Measurements from ENCODE around the gene CRLF1. TPM values are rescaled to one million over a fixed set of nuclear protein-coding genes. Genes with fewer than 3 reads are reported as not detected.
A peak's percentile ranks its signal among the peaks of the same experiment; 100 is the strongest.

The CRLF1 gene
- polyA plus RNA-seq, 2 of the 4 experiments (the other 2 are of a cell fraction), result 0.37 to 2.5 TPM

DNA sequence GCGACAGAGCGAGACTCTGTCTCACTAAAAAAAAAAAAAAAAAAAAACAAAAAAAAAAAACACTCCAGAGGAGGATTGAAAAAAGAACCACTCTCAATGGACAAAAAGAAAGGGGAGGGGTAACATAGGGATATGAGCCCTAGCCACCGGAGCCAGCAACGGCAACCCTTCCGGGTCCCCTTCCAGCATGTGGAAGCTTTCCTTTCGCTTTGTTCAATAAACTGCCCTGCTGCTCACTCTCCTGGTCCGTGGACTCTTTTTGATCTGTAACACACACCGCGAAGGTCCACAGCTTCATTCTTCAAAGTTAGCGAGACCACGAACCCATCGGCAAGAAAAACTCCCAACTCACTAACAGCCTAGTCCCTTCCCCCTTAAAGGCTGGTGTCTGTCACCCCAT lies 19.0 kb downstream of the CRLF1 start (continued):
- TF ChIP-seq, protein P1, sequence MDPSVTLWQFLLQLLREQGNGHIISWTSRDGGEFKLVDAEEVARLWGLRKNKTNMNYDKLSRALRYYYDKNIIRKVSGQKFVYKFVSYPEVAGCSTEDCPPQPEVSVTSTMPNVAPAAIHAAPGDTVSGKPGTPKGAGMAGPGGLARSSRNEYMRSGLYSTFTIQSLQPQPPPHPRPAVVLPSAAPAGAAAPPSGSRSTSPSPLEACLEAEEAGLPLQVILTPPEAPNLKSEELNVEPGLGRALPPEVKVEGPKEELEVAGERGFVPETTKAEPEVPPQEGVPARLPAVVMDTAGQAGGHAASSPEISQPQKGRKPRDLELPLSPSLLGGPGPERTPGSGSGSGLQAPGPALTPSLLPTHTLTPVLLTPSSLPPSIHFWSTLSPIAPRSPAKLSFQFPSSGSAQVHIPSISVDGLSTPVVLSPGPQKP (IDR thresholded peaks at IDR 0.05; ENCODE audit: low read depth, low read length), result no peak
- TF ChIP-seq RNF2 (IDR thresholded peaks at IDR 0.05; ENCODE audit: borderline replicate concordance, low read depth) (no peak), RCOR1 (IDR thresholded peaks at IDR 0.05; ENCODE audit: low read depth, low read length) (no peak)

DNA sequence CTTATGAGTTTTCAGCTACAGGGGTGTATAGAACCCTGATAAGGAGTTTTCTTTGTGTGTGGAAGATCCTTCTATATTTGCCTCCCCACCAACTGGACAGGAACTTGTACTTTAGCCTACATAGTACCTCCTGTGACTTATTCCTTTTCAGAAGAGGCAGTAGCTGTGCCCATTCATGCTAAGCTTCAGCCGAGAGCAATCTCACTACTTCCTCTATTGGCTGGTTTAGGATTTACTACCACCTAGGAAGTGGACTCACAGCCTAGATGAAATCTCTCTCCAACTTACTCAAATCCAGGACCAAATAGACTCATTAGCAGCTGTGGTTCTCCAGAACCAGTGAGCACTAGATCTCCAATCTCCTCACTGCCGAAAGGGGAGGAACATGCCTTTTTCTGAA lies 20.3 kb downstream of the CRLF1 start:
- WGBS (ENCODE audit: missing lambda C conversion rate), result 56% methylated on average over 2 of the region's 2 CpGs
- no peak for TF ChIP-seq POLR2AphosphoS2 (conservative IDR thresholded peaks at IDR 0.05; ENCODE audit: low read length)
- no peak for TF ChIP-seq JUNB (IDR thresholded peaks at IDR 0.05)
- no peak for TF ChIP-seq CEBPB (IDR thresholded peaks at IDR 0.05)
- TF ChIP-seq BHLHE40 (IDR thresholded peaks at IDR 0.05; ENCODE audit: low read depth, low read length), result no peak
- no peak for TF ChIP-seq PHF8 (IDR thresholded peaks at IDR 0.05; ENCODE audit: borderline replicate concordance, low read depth)
- no peak for TF ChIP-seq FOSL2 (IDR thresholded peaks at IDR 0.05)
- TF ChIP-seq FOSL2 (CRISPR knock-in tag; IDR thresholded peaks at IDR 0.05), result no peak
- no peak for TF ChIP-seq CBX2 (IDR thresholded peaks at IDR 0.05; ENCODE audit: borderline replicate concordance, low read depth)
- no peak for TF ChIP-seq ZFP36 (IDR thresholded peaks at IDR 0.05; ENCODE audit: borderline replicate concordance, partially characterized antibody)
- TF ChIP-seq, protein P1 (IDR thresholded peaks at IDR 0.05; ENCODE audit: low read depth, low read length), result no peak
- TF ChIP-seq MAFK (IDR thresholded peaks at IDR 0.05; ENCODE audit: partially characterized antibody), result no peak
- TF ChIP-seq ZSCAN20 (CRISPR knock-in tag; IDR thresholded peaks at IDR 0.05), result no peak
- no peak for TF ChIP-seq CHD2 (IDR thresholded peaks at IDR 0.05; ENCODE audit: low read length, partially characterized antibody)
- no peak for TF ChIP-seq KDM1A (IDR thresholded peaks at IDR 0.05; ENCODE audit: low read depth)
- H3K9me3 ChIP-seq, result no peaks in the 10 kb centered on the region
- CTCF ChIA-PET, result interaction anchor here (1.1 to 3.6 kb wide), 5 partner anchors 9 to 261 kb away, joined by 3 to 22 read pairs (median 4); no protein-coding TSS in a partner anchor
- ATAC-seq, result no peak
- DNase-seq (ENCODE audit: low read depth in 1 of 2, low spot score in 1 of 2), result no peak
- POLR2A ChIA-PET, result no interaction called here
- no peak for FAIRE-seq
- no peak overlapping the region for H3K4me2 ChIP-seq
- no peak overlapping the region for H3K4me3 ChIP-seq
- H3K27ac ChIP-seq, result no peak overlapping the region
- peaks cover 8% of the 10 kb centered on the region; the same call in 1 of the 3 replicates for H3K4me1 ChIP-seq

DNA sequence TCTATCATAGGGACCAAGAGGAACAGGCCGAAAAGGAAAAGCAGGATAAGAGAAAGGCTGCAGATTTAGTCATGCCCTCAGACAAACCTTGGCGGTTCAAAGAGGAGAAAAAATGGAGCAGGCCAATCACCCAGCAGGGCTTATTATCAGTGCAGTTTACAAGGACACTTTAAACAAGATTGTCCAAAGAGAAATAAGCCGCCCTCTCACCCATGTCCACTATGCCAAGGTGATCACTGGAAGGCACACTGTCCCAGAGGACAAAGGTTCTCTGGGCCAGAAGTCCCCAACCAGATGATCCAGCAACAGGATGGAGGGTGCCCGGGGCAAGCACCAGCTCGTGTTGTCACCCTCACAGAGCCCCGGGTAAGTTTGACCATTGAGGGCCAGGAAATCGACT lies 26.3 kb downstream of the CRLF1 start:
- peak in 1 of 2 experiments; percentile 15; a peak in 2 of 6 replicates for ATAC-seq
- TF ChIP-seq, protein P2, sequence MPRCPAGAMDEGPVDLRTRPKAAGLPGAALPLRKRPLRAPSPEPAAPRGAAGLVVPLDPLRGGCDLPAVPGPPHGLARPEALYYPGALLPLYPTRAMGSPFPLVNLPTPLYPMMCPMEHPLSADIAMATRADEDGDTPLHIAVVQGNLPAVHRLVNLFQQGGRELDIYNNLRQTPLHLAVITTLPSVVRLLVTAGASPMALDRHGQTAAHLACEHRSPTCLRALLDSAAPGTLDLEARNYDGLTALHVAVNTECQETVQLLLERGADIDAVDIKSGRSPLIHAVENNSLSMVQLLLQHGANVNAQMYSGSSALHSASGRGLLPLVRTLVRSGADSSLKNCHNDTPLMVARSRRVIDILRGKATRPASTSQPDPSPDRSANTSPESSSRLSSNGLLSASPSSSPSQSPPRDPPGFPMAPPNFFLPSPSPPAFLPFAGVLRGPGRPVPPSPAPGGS (IDR thresholded peaks at IDR 0.05), result no peak
- TF ChIP-seq CHD4 (IDR thresholded peaks at IDR 0.05; ENCODE audit: borderline replicate concordance) (no peak), HOXA7 (CRISPR knock-in tag; IDR thresholded peaks at IDR 0.05) (no peak), RFX5 (IDR thresholded peaks at IDR 0.05) (no peak), HDAC2 (IDR thresholded peaks at IDR 0.05) (no peak), CBX2 (IDR thresholded peaks at IDR 0.05; ENCODE audit: borderline replicate concordance, low read depth) (no peak)
- H3K27ac ChIP-seq, result no peak overlapping the region
- DNase-seq (ENCODE audit: low read depth in 1 of 2, low spot score in 1 of 2), result no peak
- no peak overlapping the region for H3K4me3 ChIP-seq
- H3K9me3 ChIP-seq, result no peaks in the 10 kb centered on the region
- 67% methylated on average over 4 of the region's 7 CpGs for WGBS (ENCODE audit: missing lambda C conversion rate)
- no peak for FAIRE-seq
- H3K4me1 ChIP-seq, result no peaks in the 10 kb centered on the region
- ChIA-PET POLR2A (no interaction called here), CTCF (interaction anchor here (0.9 to 2.2 kb wide), 4 partner anchors 9 to 60 kb away, joined by 3 to 12 read pairs (median 4); partner anchors contain the start of gene REX1BD)
- H3K4me2 ChIP-seq, result no peak overlapping the region
